GM12873 (cell line): Measurements from ENCODE around the gene TTC39B.

Experiments
- CTCF ChIP-seq: IDR thresholded peaks from 2 replicates; pipeline ENCODE4 v1.5.1; 2012; ENCODE audit warnings: low read depth, mild to moderate bottlenecking, moderate library complexity, low read length, control low read depth; ENCODE audit not compliant: insufficient read depth; ENCODE audit errors: missing control alignments

Gene TTC39B

GRCh38 chr9:15276328-15276938 lies 30.6 kb downstream of the TTC39B start:
- no peak for TF ChIP-seq CTCF

GRCh38 chr9:15274425-15274824 lies 32.6 kb downstream of the TTC39B start:
- TF ChIP-seq CTCF = no peak

- TF ChIP-seq CTCF = no peak
Observed at GRCh38 chr9:15272377-15272928, 34.6 kb downstream of the TTC39B start.

GRCh38 chr9:15271403-15271802 lies 35.6 kb downstream of the TTC39B start:
- TF ChIP-seq CTCF = no peak

- no peak for TF ChIP-seq CTCF
Observed at GRCh38 chr9:15268782-15269181, 38.2 kb downstream of the TTC39B start.

GRCh38 chr9:15268317-15268716 lies 38.7 kb downstream of the TTC39B start:
- TF ChIP-seq CTCF = no peak

GRCh38 chr9:15264918-15265317 lies 42.1 kb downstream of the TTC39B start:
- TF ChIP-seq CTCF = no peak
